Stimulated activated naive CD8-positive, alpha-beta T cell treated with anti-CD3 and anti-CD28 coated beads, Interleukin-15, amount 100 ng/mL, for 72 hours (primary cell): ENCODE measurements around the gene SPATA22.
"Not testable (repeated sequence)": the region's sequence is repeated elsewhere in the genome, so short reads cannot be mapped to it uniquely, and the experiment has no call there.

Source experiments
- ATAC-seq: fragments of 150-1000 bp; cut with Tn5 transposase; 2 replicates; pipeline ENCODE4 v1.10.0; 2021; ENCODE audit warnings: mild to moderate bottlenecking, moderate library complexity
- DNase-seq, 2 donors: peaks; one replicate each; pipeline ENCODE4 v3.0.0; 2021 to 2022
- H3K27ac Mint-ChIP-seq, 2 donors: one replicate each; pipeline ENCODE4 v1.8.0; 2022; ENCODE audit warnings: mild to moderate bottlenecking in 2 of 2, mixed read lengths in 2 of 2, moderate library complexity in 2 of 2
- H3K27me3 Mint-ChIP-seq: one replicate; pipeline ENCODE4 v1.8.0; 2022; ENCODE audit warnings: mixed read lengths
- H3K4me1 Mint-ChIP-seq: one replicate; pipeline ENCODE4 v1.8.0; 2022; ENCODE audit warnings: mild to moderate bottlenecking, mixed read lengths
- H3K4me3 Mint-ChIP-seq, 2 donors: one replicate each; pipeline ENCODE4 v1.8.0; 2022; ENCODE audit warnings: mild to moderate bottlenecking in 2 of 2, mixed read lengths in 2 of 2, moderate library complexity in 1 of 2
- H3K9me3 Mint-ChIP-seq, 2 donors: one replicate each; pipeline ENCODE4 v1.8.0; 2022; ENCODE audit warnings: mixed read lengths in 2 of 2

SPATA22 gene

GRCh38 chr17:3418222-3418621 is 53.4 kb downstream of the SPATA22 start:
- ATAC-seq, result no peak
- DNase-seq, result no peak
- Mint-ChIP-seq H3K4me3 (no peak overlapping the region), H3K27me3 (peaks cover 9% of the 10 kb centered on the region), H3K27ac (no peak overlapping the region), H3K9me3 (no peaks in the 10 kb centered on the region), H3K4me1 (no peaks in the 10 kb centered on the region)

- Mint-ChIP-seq H3K9me3 (no peaks in the 10 kb centered on the region), H3K27ac (no peak overlapping the region), H3K4me1 (peaks cover 5% of the 10 kb centered on the region), H3K4me3 (no peak overlapping the region), H3K27me3 (peaks cover 26% of the 10 kb centered on the region)
- DNase-seq, result no peak
- ATAC-seq, result no peak
Observed at GRCh38 chr17:3415610-3416009, 56.0 kb downstream of the SPATA22 start.

- not testable (repeated sequence) for ATAC-seq, H3K4me3 Mint-ChIP-seq, H3K4me1 Mint-ChIP-seq, DNase-seq, H3K27ac Mint-ChIP-seq
- Mint-ChIP-seq H3K27me3 (peaks cover 39% of the 10 kb centered on the region), H3K9me3 (peaks cover 4 to 15% of the 10 kb centered on the region in 2 donors)
Observed at GRCh38 chr17:3412216-3412615, 59.4 kb downstream of the SPATA22 start.

- no peak within 1 kb of the TSS for H3K27ac Mint-ChIP-seq
- H3K4me3 Mint-ChIP-seq, result no peak within 1 kb of the TSS
- ATAC-seq, result no peak
- peaks cover 39% of the 10 kb centered on the region for H3K27me3 Mint-ChIP-seq
- H3K9me3 Mint-ChIP-seq, result peaks cover 4 to 22% of the 10 kb centered on the region in 2 donors
- peaks cover 5% of the 10 kb centered on the region for H3K4me1 Mint-ChIP-seq
- DNase-seq, result no peak
Observed at GRCh38 chr17:3411070-3411469, 60.5 kb downstream of the SPATA22 start, which contains the start of gene OR3A3. Gene OR3A3 (plus strand): TSS chr17:3411370.

GRCh38 chr17:3403856-3404255 is 67.8 kb downstream of the SPATA22 start:
- H3K4me3 Mint-ChIP-seq, ATAC-seq, H3K4me1 Mint-ChIP-seq, H3K27ac Mint-ChIP-seq, H3K27me3 Mint-ChIP-seq, DNase-seq: not testable (repeated sequence)
- peaks cover 0 to 22% of the 10 kb centered on the region in 2 donors for H3K9me3 Mint-ChIP-seq

- DNase-seq (no peak), ATAC-seq (no peak)
- Mint-ChIP-seq H3K4me3 (no peak overlapping the region), H3K27ac (no peak overlapping the region), H3K4me1 (no peaks in the 10 kb centered on the region), H3K9me3 (peaks cover 0 to 7% of the 10 kb centered on the region in 2 donors), H3K27me3 (no peaks in the 10 kb centered on the region)
Observed at GRCh38 chr17:3401786-3402185, 69.8 kb downstream of the SPATA22 start.

- Mint-ChIP-seq H3K4me1 (no peaks in the 10 kb centered on the region), H3K27me3 (peaks cover under 1% of the 10 kb centered on the region), H3K27ac (peak overlapping the region in 1 of 2 donors; percentile 2), H3K9me3 (no peaks in the 10 kb centered on the region), H3K4me3 (no peak overlapping the region)
- ATAC-seq (no peak), DNase-seq (no peak)
Observed at GRCh38 chr17:3400055-3400454, 71.6 kb downstream of the SPATA22 start.

GRCh38 chr17:3398310-3398709 is 73.3 kb downstream of the SPATA22 start, which contains the start of gene OR1E1:
Gene OR1E1 (minus strand): TSS chr17:3398410. CDS start chr17:3398410, 0 bp downstream.
- H3K4me1 Mint-ChIP-seq, result no peaks in the 10 kb centered on the region
- H3K9me3 Mint-ChIP-seq, result no peaks in the 10 kb centered on the region
- DNase-seq, result no peak
- no peak for ATAC-seq
- H3K27me3 Mint-ChIP-seq, result peaks cover 8% of the 10 kb centered on the region
- no peak within 1 kb of the TSS for H3K4me3 Mint-ChIP-seq
- no peak within 1 kb of the TSS for H3K27ac Mint-ChIP-seq

GRCh38 chr17:3397801-3398200 is 73.8 kb downstream of the SPATA22 start:
- not testable (repeated sequence) for H3K4me1 Mint-ChIP-seq, ATAC-seq, H3K27ac Mint-ChIP-seq, H3K9me3 Mint-ChIP-seq, DNase-seq, H3K27me3 Mint-ChIP-seq, H3K4me3 Mint-ChIP-seq
